GM10266 (cell line): ENCODE measurements around the gene SRD5A3.

Source experiments
- DNase-seq: peaks from one replicate; pipeline ENCODE4 v3.0.0; 2012; ENCODE audit errors: extremely low spot score
- CTCF ChIP-seq: IDR thresholded peaks from 2 replicates; pipeline ENCODE4 v1.5.1; 2012; ENCODE audit warnings: mild to moderate bottlenecking, low read depth; ENCODE audit not compliant: control insufficient read depth, insufficient read depth; ENCODE audit errors: missing control alignments

Gene SRD5A3

GRCh38 chr4:55397126-55397436 lies 51.0 kb downstream of the SRD5A3 start:
- TF ChIP-seq CTCF = no peak
- DNase-seq = no peak

GRCh38 chr4:55397520-55398321 lies 51.7 kb downstream of the SRD5A3 start:
- no peak for TF ChIP-seq CTCF
- no peak for DNase-seq

- DNase-seq = no peak
- TF ChIP-seq CTCF = no peak
Measured at GRCh38 chr4:55398461-55398860, 52.4 kb downstream of the SRD5A3 start.

GRCh38 chr4:55398966-55399365 lies 52.9 kb downstream of the SRD5A3 start:
- TF ChIP-seq CTCF = no peak
- no peak for DNase-seq

GRCh38 chr4:55399581-55399980 lies 53.5 kb downstream of the SRD5A3 start:
- DNase-seq = no peak
- TF ChIP-seq CTCF = no peak

- no peak for DNase-seq
- TF ChIP-seq CTCF = no peak
Measured at GRCh38 chr4:55405073-55405472, 59.0 kb downstream of the SRD5A3 start.

- no peak for DNase-seq
- TF ChIP-seq CTCF = no peak
Measured at GRCh38 chr4:55406545-55406944, 60.5 kb downstream of the SRD5A3 start.
